ENCODE results near the gene NLRP1.

Gene NLRP1

DNA sequence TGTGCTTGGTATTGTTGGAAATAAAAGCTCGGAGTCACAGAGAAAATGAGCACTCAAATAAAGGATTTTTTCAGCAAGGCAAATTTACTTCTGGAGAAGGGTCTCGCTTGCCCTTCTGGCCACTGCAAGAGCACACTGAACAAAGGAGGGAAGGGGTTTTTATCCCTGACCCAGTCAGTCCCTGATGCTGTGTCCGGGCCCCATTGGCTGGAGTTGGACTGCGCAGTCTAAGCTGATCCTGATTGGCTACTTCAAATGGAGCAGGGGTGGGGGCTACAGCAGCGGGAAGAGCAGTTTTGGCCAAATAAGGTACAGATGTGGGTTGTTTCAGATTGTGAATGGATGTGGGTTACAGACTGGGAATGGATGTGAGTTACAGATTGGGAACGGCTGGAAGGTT is 4.3 kb upstream of the NLRP1 start:
- TF ChIP-seq, protein P1, sequence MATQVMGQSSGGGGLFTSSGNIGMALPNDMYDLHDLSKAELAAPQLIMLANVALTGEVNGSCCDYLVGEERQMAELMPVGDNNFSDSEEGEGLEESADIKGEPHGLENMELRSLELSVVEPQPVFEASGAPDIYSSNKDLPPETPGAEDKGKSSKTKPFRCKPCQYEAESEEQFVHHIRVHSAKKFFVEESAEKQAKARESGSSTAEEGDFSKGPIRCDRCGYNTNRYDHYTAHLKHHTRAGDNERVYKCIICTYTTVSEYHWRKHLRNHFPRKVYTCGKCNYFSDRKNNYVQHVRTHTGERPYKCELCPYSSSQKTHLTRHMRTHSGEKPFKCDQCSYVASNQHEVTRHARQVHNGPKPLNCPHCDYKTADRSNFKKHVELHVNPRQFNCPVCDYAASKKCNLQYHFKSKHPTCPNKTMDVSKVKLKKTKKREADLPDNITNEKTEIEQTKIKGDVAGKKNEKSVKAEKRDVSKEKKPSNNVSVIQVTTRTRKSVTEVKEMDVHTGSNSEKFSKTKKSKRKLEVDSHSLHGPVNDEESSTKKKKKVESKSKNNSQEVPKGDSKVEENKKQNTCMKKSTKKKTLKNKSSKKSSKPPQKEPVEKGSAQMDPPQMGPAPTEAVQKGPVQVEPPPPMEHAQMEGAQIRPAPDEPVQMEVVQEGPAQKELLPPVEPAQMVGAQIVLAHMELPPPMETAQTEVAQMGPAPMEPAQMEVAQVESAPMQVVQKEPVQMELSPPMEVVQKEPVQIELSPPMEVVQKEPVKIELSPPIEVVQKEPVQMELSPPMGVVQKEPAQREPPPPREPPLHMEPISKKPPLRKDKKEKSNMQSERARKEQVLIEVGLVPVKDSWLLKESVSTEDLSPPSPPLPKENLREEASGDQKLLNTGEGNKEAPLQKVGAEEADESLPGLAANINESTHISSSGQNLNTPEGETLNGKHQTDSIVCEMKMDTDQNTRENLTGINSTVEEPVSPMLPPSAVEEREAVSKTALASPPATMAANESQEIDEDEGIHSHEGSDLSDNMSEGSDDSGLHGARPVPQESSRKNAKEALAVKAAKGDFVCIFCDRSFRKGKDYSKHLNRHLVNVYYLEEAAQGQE (IDR thresholded peaks at IDR 0.05; ENCODE audit: insufficient read depth in 1 of 2, low read depth in 2 of 2, low read length in 2 of 2): no peak
- no peak for TF ChIP-seq FOXP2 (optimal IDR thresholded peaks at IDR 0.05; ENCODE audit: borderline replicate concordance, extremely low read depth, extremely low read length, insufficient read depth)
- TF ChIP-seq TAF1 (IDR thresholded peaks at IDR 0.05; ENCODE audit: borderline replicate concordance, insufficient read depth, low read length): no peak
- no peak for TF ChIP-seq SIN3A (IDR thresholded peaks at IDR 0.05; ENCODE audit: borderline replicate concordance, insufficient read depth, low read length)
- TF ChIP-seq POLR2AphosphoS5 (IDR thresholded peaks at IDR 0.05; ENCODE audit: low read depth, low read length): no peak

DNA sequence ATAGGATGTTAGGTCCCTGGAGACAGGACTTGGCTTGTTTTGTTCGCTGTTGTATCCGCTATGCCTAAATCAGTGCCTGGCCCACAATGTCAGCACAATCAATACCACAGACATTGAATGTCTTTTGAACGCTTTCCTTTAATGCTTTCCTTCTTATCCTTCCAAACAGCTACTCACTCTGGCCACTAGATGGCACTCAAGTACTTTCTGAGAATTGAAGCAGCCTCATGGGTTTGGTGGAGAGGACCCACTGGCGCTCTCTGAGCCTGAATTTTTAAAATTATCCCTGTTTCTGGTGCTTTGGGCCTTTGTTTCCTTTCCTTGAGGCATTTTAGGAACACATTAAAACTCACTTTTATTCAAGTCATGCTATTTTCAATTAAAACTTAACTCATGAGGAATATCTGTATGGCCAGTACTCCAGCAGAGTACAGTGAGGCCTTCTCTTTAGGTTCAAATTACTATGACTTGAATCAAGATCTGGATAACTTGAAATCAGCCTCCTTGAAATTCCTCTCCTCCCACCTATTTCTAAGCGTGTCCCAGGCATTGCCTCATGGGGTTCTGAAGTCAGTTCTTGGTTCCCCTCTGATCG is 3.2 kb upstream of the NLRP1 start:
- TF ChIP-seq, protein P1 (IDR thresholded peaks at IDR 0.05; ENCODE audit: insufficient read depth in 1 of 2, low read depth in 2 of 2, low read length in 2 of 2): no peak
- no peak for TF ChIP-seq TAF1 (IDR thresholded peaks at IDR 0.05; ENCODE audit: borderline replicate concordance, insufficient read depth, low read length)
- no peak for TF ChIP-seq POLR2AphosphoS5 (IDR thresholded peaks at IDR 0.05; ENCODE audit: low read depth, low read length)
- no peak for TF ChIP-seq FOXP2 (optimal IDR thresholded peaks at IDR 0.05; ENCODE audit: borderline replicate concordance, extremely low read depth, extremely low read length, insufficient read depth)
- no peak for TF ChIP-seq SIN3A (IDR thresholded peaks at IDR 0.05; ENCODE audit: borderline replicate concordance, insufficient read depth, low read length)

DNA sequence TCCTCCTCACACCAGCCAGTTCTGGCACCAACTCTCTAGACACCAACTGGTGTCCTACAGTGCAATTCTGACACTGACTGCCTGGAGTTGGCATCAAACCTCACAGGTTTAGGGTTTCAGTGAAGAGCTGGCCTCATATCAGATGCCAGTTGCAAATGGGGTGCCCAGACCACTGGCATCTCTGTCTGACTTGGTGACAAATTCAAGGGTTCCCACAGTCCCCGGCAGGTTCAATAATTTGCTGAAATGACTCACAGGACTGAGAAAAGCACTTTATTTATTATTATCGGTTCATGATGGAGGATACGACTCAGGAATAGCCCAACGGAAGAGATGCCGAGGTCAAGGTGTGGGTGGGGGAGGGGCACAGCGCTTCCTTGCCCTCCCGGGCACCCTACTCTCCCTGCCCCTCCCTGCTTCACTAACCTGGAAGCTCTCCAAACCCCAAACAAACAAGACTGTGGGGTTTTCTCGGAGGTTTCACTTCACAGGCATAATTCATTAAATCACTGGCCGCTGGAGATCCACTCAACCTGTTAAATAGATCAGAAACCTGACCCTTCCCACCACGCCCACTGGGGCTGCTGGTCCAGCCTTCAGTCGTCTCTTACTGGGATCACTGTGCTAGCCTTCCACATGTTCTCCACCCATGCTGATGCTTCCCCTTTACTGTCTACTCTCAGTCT is 1.7 kb upstream of the NLRP1 start:
- no peak for TF ChIP-seq POLR2AphosphoS5 (IDR thresholded peaks at IDR 0.05; ENCODE audit: low read depth, low read length)
- TF ChIP-seq TAF1 (IDR thresholded peaks at IDR 0.05; ENCODE audit: borderline replicate concordance, insufficient read depth, low read length): no peak
- TF ChIP-seq FOXP2 (optimal IDR thresholded peaks at IDR 0.05; ENCODE audit: borderline replicate concordance, extremely low read depth, extremely low read length, insufficient read depth): no peak
- TF ChIP-seq, protein P1 (IDR thresholded peaks at IDR 0.05; ENCODE audit: insufficient read depth in 1 of 2, low read depth in 2 of 2, low read length in 2 of 2): no peak

DNA sequence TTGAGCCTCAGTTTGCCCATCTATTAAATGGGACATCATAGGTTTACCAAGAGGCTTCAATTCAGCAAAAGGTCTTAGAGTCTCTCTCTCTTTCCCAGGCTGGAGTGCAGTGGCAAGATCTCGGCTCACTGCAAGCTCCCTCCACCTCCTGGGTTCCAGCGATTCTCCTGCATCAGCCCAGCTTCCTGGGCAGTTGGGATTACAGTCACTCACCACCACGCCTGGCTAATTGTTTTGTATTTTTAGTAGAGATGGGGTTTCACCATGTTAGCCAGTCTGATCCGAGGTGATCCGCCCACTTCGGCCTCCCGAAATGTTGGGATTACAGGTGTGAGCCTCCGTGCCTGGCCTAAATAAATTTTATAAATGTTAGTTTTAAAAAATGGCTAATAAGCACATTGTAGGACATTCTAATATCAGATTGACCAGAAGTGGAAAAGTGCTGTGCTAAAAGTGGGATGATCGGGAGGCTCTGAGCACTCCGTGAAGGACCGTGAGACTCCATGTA is 1.0 kb upstream of the NLRP1 start:
- TF ChIP-seq, protein P1 (IDR thresholded peaks at IDR 0.05; ENCODE audit: insufficient read depth in 1 of 2, low read depth in 2 of 2, low read length in 2 of 2): no peak
- no peak for TF ChIP-seq FOXP2 (optimal IDR thresholded peaks at IDR 0.05; ENCODE audit: borderline replicate concordance, extremely low read depth, extremely low read length, insufficient read depth)
- no peak for TF ChIP-seq TAF1 (IDR thresholded peaks at IDR 0.05; ENCODE audit: borderline replicate concordance, insufficient read depth, low read length)
- TF ChIP-seq POLR2AphosphoS5 (IDR thresholded peaks at IDR 0.05; ENCODE audit: low read depth, low read length): no peak
- no peak for TF ChIP-seq SIN3A (IDR thresholded peaks at IDR 0.05; ENCODE audit: borderline replicate concordance, insufficient read depth, low read length)
